ENCODE results near the gene PSENEN.
"Not testable (repeated sequence)": the region's sequence is repeated elsewhere in the genome, so short reads cannot be mapped to it uniquely, and the experiment has no call there.

Gene PSENEN

DNA sequence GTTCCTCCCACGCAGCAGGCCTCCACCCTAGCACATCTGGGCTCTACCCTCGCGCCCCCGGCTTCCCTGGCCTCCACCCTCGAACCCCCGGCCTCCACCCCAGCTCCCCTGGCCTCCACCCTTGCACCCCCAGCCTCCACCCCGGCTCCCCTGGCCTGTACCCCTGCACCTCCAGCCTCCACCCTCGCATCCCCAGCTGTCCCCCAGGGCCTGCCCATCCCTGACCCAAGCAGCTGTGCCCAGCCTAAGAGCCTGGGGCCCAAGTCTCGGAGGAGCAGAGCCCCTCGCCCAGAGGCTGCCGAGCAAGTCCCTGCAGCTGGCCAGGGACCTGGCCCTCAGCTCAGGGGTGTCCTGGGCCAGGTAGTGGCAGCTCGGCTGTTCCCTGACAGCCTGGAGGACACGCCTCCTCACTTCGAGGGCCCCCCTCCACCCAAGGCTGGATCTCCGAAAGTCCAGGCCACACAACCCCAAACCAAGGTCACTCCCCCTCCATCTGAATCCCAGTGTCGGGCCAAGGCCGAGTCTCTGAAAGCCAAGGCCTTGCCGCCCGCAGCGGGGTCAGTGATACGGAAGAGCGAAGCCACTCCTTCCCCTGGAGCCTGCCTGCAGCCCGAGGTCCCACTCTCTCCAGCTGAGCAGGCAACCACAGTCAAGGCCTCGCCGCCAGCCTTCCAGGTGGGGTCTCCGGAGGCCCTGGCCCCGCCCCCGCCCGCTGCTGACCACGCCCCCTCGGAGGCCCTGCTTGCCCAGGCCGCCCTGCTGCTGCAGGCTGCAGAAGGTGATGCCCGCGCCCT, 22.0 kb downstream of the PSENEN start:
- H3K9me2 ChIP-seq (replicated peaks; ENCODE audit: insufficient read depth, low read length), result no peaks in the 10 kb centered on the region
- H3K4me3 ChIP-seq (ENCODE audit: insufficient read depth, low read length, poor library complexity, severe bottlenecking), result no peak overlapping the region
- H3K4me2 ChIP-seq (ENCODE audit: low read depth, low read length, poor library complexity, severe bottlenecking), result no peak overlapping the region
- no peaks in the 10 kb centered on the region for H3K27me3 ChIP-seq (ENCODE audit: low read length)
- no peaks in the 10 kb centered on the region for H3K79me2 ChIP-seq (ENCODE audit: insufficient read depth, low read length)
- H4K20me1 ChIP-seq (ENCODE audit: low read depth, low read length), result no peaks in the 10 kb centered on the region
- no peak overlapping the region for H3K27ac ChIP-seq (ENCODE audit: low read depth, low read length)
- H3K9me3 ChIP-seq (ENCODE audit: insufficient read depth, low read length), result no peaks in the 10 kb centered on the region
- TF ChIP-seq, protein P1, sequence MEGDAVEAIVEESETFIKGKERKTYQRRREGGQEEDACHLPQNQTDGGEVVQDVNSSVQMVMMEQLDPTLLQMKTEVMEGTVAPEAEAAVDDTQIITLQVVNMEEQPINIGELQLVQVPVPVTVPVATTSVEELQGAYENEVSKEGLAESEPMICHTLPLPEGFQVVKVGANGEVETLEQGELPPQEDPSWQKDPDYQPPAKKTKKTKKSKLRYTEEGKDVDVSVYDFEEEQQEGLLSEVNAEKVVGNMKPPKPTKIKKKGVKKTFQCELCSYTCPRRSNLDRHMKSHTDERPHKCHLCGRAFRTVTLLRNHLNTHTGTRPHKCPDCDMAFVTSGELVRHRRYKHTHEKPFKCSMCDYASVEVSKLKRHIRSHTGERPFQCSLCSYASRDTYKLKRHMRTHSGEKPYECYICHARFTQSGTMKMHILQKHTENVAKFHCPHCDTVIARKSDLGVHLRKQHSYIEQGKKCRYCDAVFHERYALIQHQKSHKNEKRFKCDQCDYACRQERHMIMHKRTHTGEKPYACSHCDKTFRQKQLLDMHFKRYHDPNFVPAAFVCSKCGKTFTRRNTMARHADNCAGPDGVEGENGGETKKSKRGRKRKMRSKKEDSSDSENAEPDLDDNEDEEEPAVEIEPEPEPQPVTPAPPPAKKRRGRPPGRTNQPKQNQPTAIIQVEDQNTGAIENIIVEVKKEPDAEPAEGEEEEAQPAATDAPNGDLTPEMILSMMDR (IDR thresholded peaks at IDR 0.05; ENCODE audit: insufficient read depth, low read length, poor library complexity, severe bottlenecking), result no peak
- TF ChIP-seq EZH2phosphoT487 (conservative IDR thresholded peaks at IDR 0.05; ENCODE audit: low read length), result no peak
- no peak overlapping the region for H3K9ac ChIP-seq (ENCODE audit: low read length)
- no peak overlapping the region for H2AFZ ChIP-seq (ENCODE audit: low read depth, low read length, severe bottlenecking)
- H3F3A ChIP-seq (ENCODE audit: insufficient read depth), result no peaks in the 10 kb centered on the region
- no peaks in the 10 kb centered on the region for H3K36me3 ChIP-seq (ENCODE audit: low read length)

DNA sequence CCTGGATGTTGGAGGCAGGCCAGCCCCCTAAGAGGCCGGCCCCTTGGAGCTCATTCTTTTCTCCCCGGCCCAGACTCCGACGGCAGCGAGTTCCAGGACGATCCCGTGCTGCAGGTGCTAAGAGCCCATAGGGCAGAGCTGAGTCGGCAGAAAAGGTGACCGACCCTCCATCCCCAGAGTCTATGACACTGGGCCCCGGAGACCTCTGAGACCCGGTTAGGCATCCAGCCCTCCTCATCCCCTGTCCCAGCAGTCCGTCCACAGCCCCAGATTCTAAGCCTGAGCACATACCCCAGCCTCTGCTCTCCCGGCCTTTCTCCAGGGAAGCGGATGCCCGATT, 22.6 kb downstream of the PSENEN start:
- no peak overlapping the region for H3K4me3 ChIP-seq (ENCODE audit: insufficient read depth, low read length, poor library complexity, severe bottlenecking)
- no peak overlapping the region for H3K9ac ChIP-seq (ENCODE audit: low read length)
- H3K27ac ChIP-seq (ENCODE audit: low read depth, low read length), result no peak overlapping the region
- no peaks in the 10 kb centered on the region for H4K20me1 ChIP-seq (ENCODE audit: low read depth, low read length)
- H3K36me3 ChIP-seq (ENCODE audit: low read length), result no peaks in the 10 kb centered on the region
- TF ChIP-seq, protein P1 (IDR thresholded peaks at IDR 0.05; ENCODE audit: insufficient read depth, low read length, poor library complexity, severe bottlenecking), result no peak
- no peak for TF ChIP-seq EZH2phosphoT487 (conservative IDR thresholded peaks at IDR 0.05; ENCODE audit: low read length)
- H3K27me3 ChIP-seq (ENCODE audit: low read length), result no peaks in the 10 kb centered on the region
- H3F3A ChIP-seq (ENCODE audit: insufficient read depth), result 0 out of 2 replicates have a peak, but pooled peaks cover 3% of the 10 kb centered on the region
- no peak overlapping the region for H3K4me2 ChIP-seq (ENCODE audit: low read depth, low read length, poor library complexity, severe bottlenecking)
- H3K9me2 ChIP-seq (replicated peaks; ENCODE audit: insufficient read depth, low read length), result no peaks in the 10 kb centered on the region
- H3K9me3 ChIP-seq (ENCODE audit: insufficient read depth, low read length), result no peaks in the 10 kb centered on the region
- H3K79me2 ChIP-seq (ENCODE audit: insufficient read depth, low read length), result no peaks in the 10 kb centered on the region
- no peak overlapping the region for H2AFZ ChIP-seq (ENCODE audit: low read depth, low read length, severe bottlenecking)

DNA sequence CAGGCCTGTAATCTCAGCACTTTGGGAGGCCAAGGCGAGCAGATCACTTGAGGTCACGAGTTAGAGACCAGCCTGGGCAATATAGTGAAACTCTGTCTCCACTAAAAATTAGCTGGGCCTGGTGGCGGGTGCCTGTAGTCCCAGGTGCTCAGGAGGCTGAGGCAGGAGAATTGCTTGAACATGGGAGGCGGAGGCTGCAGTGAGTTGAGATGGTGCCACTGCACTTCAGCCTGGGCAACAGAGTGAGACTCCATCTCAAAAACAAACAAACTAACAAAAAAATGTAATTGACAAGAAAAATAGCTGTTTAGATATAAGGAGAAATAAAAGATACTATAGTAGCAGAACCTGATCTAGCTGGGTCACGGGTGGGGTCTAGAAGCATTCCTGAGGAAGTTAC, 26.9 kb downstream of the PSENEN start:
- H3K27me3 ChIP-seq (ENCODE audit: low read length); H3K9me2 ChIP-seq (replicated peaks; ENCODE audit: insufficient read depth, low read length); H3K9ac ChIP-seq (ENCODE audit: low read length); H3K36me3 ChIP-seq (ENCODE audit: low read length); H3K4me3 ChIP-seq (ENCODE audit: insufficient read depth, low read length, poor library complexity, severe bottlenecking); H3K4me2 ChIP-seq (ENCODE audit: low read depth, low read length, poor library complexity, severe bottlenecking); H3F3A ChIP-seq (ENCODE audit: insufficient read depth); H4K20me1 ChIP-seq (ENCODE audit: low read depth, low read length); H3K9me3 ChIP-seq (ENCODE audit: insufficient read depth, low read length); H3K27ac ChIP-seq (ENCODE audit: low read depth, low read length); H3K79me2 ChIP-seq (ENCODE audit: insufficient read depth, low read length); H2AFZ ChIP-seq (ENCODE audit: low read depth, low read length, severe bottlenecking): not testable (repeated sequence)

DNA sequence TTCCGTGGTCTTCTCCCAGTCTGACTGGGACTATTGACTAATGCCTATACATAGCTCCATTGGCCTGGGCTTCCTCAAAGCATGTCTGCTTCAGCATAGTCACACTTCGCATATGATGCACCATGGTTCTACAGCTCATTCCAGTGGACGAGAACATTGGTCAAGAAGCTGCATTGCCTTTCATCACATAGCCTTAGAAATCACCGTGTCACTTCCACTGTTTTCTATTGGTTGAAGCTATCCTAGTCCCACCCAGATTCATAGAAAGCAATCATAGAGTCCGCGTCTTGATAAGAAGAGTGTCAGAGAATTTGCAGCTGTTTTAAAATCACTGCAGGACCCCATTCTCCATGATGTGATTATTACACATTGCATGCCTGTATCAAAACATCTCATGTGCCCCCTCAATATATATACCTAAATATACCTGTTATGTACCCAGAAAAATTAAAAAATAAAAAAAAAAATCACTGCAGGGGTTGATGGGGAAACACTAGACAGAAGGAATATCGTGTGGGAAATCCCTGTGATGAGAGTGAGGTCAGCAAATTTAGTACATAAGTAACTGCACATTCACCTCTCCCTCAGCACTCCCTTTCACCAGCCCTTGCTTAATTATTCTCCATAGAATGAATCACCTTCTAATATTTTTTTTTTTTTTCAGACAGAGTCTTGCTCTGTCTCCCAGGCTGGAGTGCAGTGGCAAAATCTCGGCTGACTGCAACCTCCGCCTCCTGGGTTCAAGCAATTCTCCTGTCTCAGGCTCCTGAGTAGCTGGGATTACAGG, 27.8 kb downstream of the PSENEN start:
- no peaks in the 10 kb centered on the region for H3K27me3 ChIP-seq (ENCODE audit: low read length)
- H3F3A ChIP-seq (ENCODE audit: insufficient read depth), result peaks cover 3% of the 10 kb centered on the region; the same call in 1 of the 2 replicates
- TF ChIP-seq, protein P1 (IDR thresholded peaks at IDR 0.05; ENCODE audit: insufficient read depth, low read length, poor library complexity, severe bottlenecking), result no peak
- TF ChIP-seq EZH2phosphoT487 (conservative IDR thresholded peaks at IDR 0.05; ENCODE audit: low read length), result no peak
- H3K79me2 ChIP-seq (ENCODE audit: insufficient read depth, low read length), result no peaks in the 10 kb centered on the region; the same call in 1 of the 2 replicates
- no peak overlapping the region for H3K4me3 ChIP-seq (ENCODE audit: insufficient read depth, low read length, poor library complexity, severe bottlenecking)
- H3K4me2 ChIP-seq (ENCODE audit: low read depth, low read length, poor library complexity, severe bottlenecking), result no peak overlapping the region
- no peaks in the 10 kb centered on the region for H3K36me3 ChIP-seq (ENCODE audit: low read length)
- H3K27ac ChIP-seq (ENCODE audit: low read depth, low read length), result no peak overlapping the region
- no peaks in the 10 kb centered on the region for H4K20me1 ChIP-seq (ENCODE audit: low read depth, low read length)
- H3K9me2 ChIP-seq (replicated peaks; ENCODE audit: insufficient read depth, low read length), result no peaks in the 10 kb centered on the region
- H2AFZ ChIP-seq (ENCODE audit: low read depth, low read length, severe bottlenecking), result no peak overlapping the region
- H3K9me3 ChIP-seq (ENCODE audit: insufficient read depth, low read length), result no peaks in the 10 kb centered on the region
- no peak overlapping the region for H3K9ac ChIP-seq (ENCODE audit: low read length)
